Hepatocyte (in vitro differentiated cells): ENCODE results near the gene RAI1. TPM values are rescaled to one million over a fixed set of nuclear protein-coding genes. Genes with fewer than 3 reads are reported as not detected.

Source experiments
- DNase-seq: peaks from one replicate; pipeline ENCODE4 v3.0.0-alpha.2; 2016; ENCODE audit warnings: low spot score
- H2AFZ ChIP-seq: fragments of 200-600 bp; sonication (generic); 2 replicates; pipeline ENCODE4 v1.6.0; 2016; ENCODE audit warnings: antibody characterized with exemption, mild to moderate bottlenecking
- H3K27ac ChIP-seq: fragments of 200-600 bp; sonication (generic); 2 replicates; pipeline ENCODE4 v1.5.1; 2016; ENCODE audit warnings: mild to moderate bottlenecking
- H3K27me3 ChIP-seq: fragments of 200-600 bp; sonication (generic); 2 replicates; pipeline ENCODE4 v1.6.1; 2016
- H3K36me3 ChIP-seq: fragments of 200-600 bp; sonication (generic); replicated peaks from 2 replicates; pipeline ENCODE4 v1.5.1; 2016; ENCODE audit warnings: low read depth; ENCODE audit not compliant: insufficient read depth
- H3K4me1 ChIP-seq: fragments of 200-600 bp; sonication (generic); 2 replicates; pipeline ENCODE4 v1.5.1; 2016; ENCODE audit warnings: mild to moderate bottlenecking, moderate library complexity; ENCODE audit not compliant: insufficient read depth
- H3K4me2 ChIP-seq: fragments of 200-600 bp; sonication (generic); 2 replicates; pipeline ENCODE4 v1.6.0; 2016
- H3K4me3 ChIP-seq: fragments of 200-600 bp; sonication (generic); 2 replicates; pipeline ENCODE4 v1.5.1; 2016; ENCODE audit warnings: mild to moderate bottlenecking
- H3K79me2 ChIP-seq: fragments of 200-600 bp; sonication (generic); 2 replicates; pipeline ENCODE4 v1.6.0; 2017; ENCODE audit warnings: mild to moderate bottlenecking
- H3K9me2 ChIP-seq: fragments of 200-600 bp; sonication (generic); replicated peaks from 2 replicates; pipeline ENCODE4 v1.6.0; 2017; ENCODE audit warnings: mild to moderate bottlenecking; ENCODE audit not compliant: insufficient read depth
- H3K9me3 ChIP-seq: fragments of 200-600 bp; sonication (generic); 2 replicates; pipeline ENCODE4 v1.5.1; 2016; ENCODE audit warnings: low read depth, mild to moderate bottlenecking
- H4K20me1 ChIP-seq: fragments of 200-600 bp; sonication (generic); 2 replicates; pipeline ENCODE4 v1.6.0; 2016; ENCODE audit warnings: mild to moderate bottlenecking; ENCODE audit not compliant: insufficient read depth, poor library complexity, severe bottlenecking
- EZH2 ChIP-seq: fragments of 200-600 bp; sonication (generic); IDR thresholded peaks from 2 replicates; pipeline ENCODE4 v1.6.1; 2016; ENCODE audit warnings: antibody characterized with exemption, mild to moderate bottlenecking, borderline replicate concordance
- EZH2phosphoT487 ChIP-seq: fragments of 200-600 bp; sonication (generic); IDR thresholded peaks from one replicate; pipeline ENCODE4 v1.6.1; 2018; ENCODE audit warnings: antibody characterized with exemption, mild to moderate bottlenecking, low read depth, moderate library complexity; ENCODE audit not compliant: unreplicated experiment, severe bottlenecking
- WGBS: methylation state at CpG from one replicate; pipeline ENCODE4 v1.1.6; 2016; ENCODE audit warnings: low lambda C conversion rate; ENCODE audit errors: missing lambda C conversion rate; 5-methylcytosine and 5-hydroxymethylcytosine counted together
- polyA plus RNA-seq: library from polyadenylated mRNA; unstranded; fragments of >200 nt; fragmentation: Nextera tagmentation; extraction: Ambion mirVana; gene quantifications from 2 replicates; pipeline ENCODE4 v1.2.1, GENCODE V29; 2016
- total RNA-seq: library from RNA; depleted of rRNA; stranded (reverse); fragments of >200 nt; gene quantifications from 2 replicates; pipeline ENCODE4 v1.2.3, GENCODE V29; 2014
- TF ChIP-seq, protein P1 (sequence below): fragments of 200-600 bp; sonication (generic); IDR thresholded peaks from 2 replicates; pipeline ENCODE4 v1.5.1; 2016; ENCODE audit warnings: antibody characterized with exemption, mild to moderate bottlenecking; ENCODE audit not compliant: poor library complexity

RAI1 gene
- total and polyA plus RNA-seq, 2 experiments from 2014 or later = 20.2 to 23.8 TPM

DNA sequence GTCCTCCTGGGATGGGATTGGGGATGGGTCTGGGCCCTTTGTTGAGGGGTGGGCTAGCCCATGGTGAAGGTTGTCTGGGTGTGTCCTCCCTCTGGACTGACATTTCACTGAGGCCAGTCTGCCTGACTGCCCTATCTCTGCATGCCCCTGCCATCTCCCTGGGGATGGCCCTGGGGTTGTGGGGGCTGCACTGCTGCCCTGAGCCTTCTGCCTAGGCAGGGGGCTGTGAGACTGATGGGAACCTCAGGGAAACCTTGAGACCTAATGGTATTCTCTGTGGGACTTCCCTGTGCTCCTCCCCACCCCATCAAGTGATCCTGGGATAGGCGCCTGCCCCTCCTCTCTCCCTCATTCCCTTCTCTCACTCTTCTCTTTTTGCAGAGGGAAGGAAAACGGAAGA is 19.9 kb downstream of the RAI1 start:
- H3K27ac ChIP-seq = no peak overlapping the region
- 100% methylated on average over 2 of the region's 2 CpGs for WGBS
- no peaks in the 10 kb centered on the region for H3K27me3 ChIP-seq
- H2AFZ ChIP-seq = no peak overlapping the region
- H3K9me3 ChIP-seq = no peaks in the 10 kb centered on the region
- H3K4me3 ChIP-seq = no peak overlapping the region
- H3K79me2 ChIP-seq = peaks cover 100% of the 10 kb centered on the region
- no peak for TF ChIP-seq EZH2
- TF ChIP-seq, protein P1, sequence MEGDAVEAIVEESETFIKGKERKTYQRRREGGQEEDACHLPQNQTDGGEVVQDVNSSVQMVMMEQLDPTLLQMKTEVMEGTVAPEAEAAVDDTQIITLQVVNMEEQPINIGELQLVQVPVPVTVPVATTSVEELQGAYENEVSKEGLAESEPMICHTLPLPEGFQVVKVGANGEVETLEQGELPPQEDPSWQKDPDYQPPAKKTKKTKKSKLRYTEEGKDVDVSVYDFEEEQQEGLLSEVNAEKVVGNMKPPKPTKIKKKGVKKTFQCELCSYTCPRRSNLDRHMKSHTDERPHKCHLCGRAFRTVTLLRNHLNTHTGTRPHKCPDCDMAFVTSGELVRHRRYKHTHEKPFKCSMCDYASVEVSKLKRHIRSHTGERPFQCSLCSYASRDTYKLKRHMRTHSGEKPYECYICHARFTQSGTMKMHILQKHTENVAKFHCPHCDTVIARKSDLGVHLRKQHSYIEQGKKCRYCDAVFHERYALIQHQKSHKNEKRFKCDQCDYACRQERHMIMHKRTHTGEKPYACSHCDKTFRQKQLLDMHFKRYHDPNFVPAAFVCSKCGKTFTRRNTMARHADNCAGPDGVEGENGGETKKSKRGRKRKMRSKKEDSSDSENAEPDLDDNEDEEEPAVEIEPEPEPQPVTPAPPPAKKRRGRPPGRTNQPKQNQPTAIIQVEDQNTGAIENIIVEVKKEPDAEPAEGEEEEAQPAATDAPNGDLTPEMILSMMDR = no peak
- no peak for TF ChIP-seq EZH2phosphoT487
- H3K36me3 ChIP-seq = no peaks in the 10 kb centered on the region
- no peak for DNase-seq
- peaks cover 60% of the 10 kb centered on the region for H4K20me1 ChIP-seq
- no peaks in the 10 kb centered on the region for H3K9me2 ChIP-seq
- peaks cover 46% of the 10 kb centered on the region for H3K4me1 ChIP-seq
- peak overlapping the region; percentile 78 for H3K4me2 ChIP-seq

DNA sequence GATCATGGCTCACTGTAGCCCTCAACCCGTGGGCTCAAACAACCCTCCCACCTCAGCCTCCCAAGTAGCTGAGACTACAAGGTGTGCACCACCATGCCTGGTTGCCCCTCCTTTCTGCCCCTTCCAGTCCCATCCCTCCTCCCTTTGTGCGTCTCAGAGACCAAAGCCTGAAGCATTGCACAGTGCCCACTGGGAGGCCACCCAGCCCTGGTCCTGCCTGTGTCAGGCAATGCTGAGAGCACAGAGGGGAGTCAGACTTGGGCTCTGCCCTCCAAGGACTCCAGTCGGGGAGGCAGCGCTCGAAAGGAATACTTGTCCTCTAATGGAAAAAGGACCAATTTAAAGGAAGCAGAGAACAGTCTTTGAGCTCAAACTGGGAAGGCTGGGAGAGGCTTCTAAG is 20.4 kb downstream of the RAI1 start:
- H2AFZ ChIP-seq = no peak overlapping the region
- no peak for DNase-seq
- peaks cover 51% of the 10 kb centered on the region for H3K4me1 ChIP-seq
- H3K4me3 ChIP-seq = no peak overlapping the region
- WGBS = 80% methylated on average over 5 of the region's 5 CpGs
- H3K9me2 ChIP-seq = no peaks in the 10 kb centered on the region
- TF ChIP-seq, protein P1 = no peak
- TF ChIP-seq EZH2 (no peak), EZH2phosphoT487 (no peak)
- no peaks in the 10 kb centered on the region for H3K36me3 ChIP-seq
- H3K27me3 ChIP-seq = no peaks in the 10 kb centered on the region
- peaks cover 58% of the 10 kb centered on the region for H4K20me1 ChIP-seq
- no peaks in the 10 kb centered on the region for H3K9me3 ChIP-seq
- peaks cover 100% of the 10 kb centered on the region for H3K79me2 ChIP-seq
- H3K27ac ChIP-seq = no peak overlapping the region
- H3K4me2 ChIP-seq = no peak overlapping the region

DNA sequence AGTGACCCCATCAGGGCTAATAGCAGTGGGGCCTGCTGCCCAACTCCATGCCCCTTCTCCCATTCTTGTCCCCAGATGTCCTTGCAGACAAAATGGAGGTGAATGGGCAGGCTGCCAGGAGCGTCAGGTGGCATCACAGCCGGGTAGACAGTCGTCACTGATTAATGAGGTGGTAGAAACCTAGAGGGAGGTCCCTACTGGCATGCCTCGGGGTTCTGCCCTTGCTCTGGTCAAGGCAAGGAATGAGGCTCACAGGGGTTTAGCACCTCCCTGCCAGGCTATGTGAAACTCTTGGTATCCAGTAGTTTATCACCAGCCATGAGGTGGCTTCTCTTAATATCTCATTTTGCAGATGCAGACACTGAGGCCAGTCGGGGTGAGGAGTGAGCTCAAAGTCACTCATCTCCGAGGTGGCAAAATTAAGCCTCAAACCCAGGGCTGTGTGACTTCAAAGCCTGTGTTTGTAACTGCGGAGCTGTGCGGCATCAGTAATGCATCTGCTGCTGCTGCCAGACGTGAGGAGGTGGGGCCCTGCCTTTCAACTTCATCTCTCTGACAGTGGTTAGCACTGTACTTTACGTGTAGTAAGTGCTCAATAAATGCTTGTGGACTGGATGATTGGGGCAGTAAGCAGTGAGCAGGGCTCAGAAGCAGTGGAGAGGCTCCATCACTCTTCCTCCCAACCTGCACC is 21.3 kb downstream of the RAI1 start:
- H2AFZ ChIP-seq = no peak overlapping the region
- no peak for DNase-seq
- no peaks in the 10 kb centered on the region for H3K9me3 ChIP-seq
- peaks cover 55% of the 10 kb centered on the region for H4K20me1 ChIP-seq
- peaks cover 100% of the 10 kb centered on the region for H3K79me2 ChIP-seq
- no peaks in the 10 kb centered on the region for H3K36me3 ChIP-seq
- no peak overlapping the region for H3K27ac ChIP-seq
- WGBS = 74% methylated on average over 10 of the region's 10 CpGs
- no peak for TF ChIP-seq EZH2
- TF ChIP-seq, protein P1 = no peak
- H3K27me3 ChIP-seq = no peaks in the 10 kb centered on the region
- H3K4me3 ChIP-seq = no peak overlapping the region
- H3K4me2 ChIP-seq = peak overlapping the region; percentile 21
- H3K4me1 ChIP-seq = peaks cover 59% of the 10 kb centered on the region
- H3K9me2 ChIP-seq = no peaks in the 10 kb centered on the region
